Measurements from ENCODE around the gene CSNK1D.

CSNK1D gene

DNA sequence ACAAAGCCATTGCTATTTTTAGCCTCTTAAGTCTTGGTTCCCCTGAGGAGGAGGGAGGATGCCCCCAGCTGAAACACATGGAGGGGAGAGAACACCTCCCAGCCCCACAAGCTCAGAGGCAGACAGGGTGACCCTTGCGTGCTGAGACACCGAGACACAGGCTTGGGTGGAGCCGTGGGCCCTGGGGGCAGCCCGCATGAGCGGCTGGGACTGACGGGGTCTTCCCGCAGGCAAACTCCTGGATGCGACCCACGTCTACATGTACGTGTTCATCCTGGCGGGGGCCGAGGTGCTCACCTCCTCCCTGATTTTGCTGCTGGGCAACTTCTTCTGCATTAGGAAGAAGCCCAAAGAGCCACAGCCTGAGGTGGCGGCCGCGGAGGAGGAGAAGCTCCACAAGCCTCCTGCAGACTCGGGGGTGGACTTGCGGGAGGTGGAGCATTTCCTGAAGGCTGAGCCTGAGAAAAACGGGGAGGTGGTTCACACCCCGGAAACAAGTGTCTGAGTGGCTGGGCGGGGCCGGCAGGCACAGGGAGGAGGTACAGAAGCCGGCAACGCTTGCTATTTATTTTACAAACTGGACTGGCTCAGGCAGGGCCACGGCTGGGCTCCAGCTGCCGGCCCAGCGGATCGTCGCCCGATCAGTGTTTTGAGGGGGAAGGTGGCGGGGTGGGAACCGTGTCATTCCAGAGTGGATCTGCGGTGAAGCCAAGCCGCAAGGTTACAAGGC, 34.9 kb downstream of the CSNK1D start (continued):
- TF ChIP-seq, protein P1, sequence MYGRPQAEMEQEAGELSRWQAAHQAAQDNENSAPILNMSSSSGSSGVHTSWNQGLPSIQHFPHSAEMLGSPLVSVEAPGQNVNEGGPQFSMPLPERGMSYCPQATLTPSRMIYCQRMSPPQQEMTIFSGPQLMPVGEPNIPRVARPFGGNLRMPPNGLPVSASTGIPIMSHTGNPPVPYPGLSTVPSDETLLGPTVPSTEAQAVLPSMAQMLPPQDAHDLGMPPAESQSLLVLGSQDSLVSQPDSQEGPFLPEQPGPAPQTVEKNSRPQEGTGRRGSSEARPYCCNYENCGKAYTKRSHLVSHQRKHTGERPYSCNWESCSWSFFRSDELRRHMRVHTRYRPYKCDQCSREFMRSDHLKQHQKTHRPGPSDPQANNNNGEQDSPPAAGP (tag by site-specific recombination; IDR thresholded peaks at IDR 0.05) = no peak; the same call in 1 of the 2 replicates
- TF ChIP-seq, protein P2, sequence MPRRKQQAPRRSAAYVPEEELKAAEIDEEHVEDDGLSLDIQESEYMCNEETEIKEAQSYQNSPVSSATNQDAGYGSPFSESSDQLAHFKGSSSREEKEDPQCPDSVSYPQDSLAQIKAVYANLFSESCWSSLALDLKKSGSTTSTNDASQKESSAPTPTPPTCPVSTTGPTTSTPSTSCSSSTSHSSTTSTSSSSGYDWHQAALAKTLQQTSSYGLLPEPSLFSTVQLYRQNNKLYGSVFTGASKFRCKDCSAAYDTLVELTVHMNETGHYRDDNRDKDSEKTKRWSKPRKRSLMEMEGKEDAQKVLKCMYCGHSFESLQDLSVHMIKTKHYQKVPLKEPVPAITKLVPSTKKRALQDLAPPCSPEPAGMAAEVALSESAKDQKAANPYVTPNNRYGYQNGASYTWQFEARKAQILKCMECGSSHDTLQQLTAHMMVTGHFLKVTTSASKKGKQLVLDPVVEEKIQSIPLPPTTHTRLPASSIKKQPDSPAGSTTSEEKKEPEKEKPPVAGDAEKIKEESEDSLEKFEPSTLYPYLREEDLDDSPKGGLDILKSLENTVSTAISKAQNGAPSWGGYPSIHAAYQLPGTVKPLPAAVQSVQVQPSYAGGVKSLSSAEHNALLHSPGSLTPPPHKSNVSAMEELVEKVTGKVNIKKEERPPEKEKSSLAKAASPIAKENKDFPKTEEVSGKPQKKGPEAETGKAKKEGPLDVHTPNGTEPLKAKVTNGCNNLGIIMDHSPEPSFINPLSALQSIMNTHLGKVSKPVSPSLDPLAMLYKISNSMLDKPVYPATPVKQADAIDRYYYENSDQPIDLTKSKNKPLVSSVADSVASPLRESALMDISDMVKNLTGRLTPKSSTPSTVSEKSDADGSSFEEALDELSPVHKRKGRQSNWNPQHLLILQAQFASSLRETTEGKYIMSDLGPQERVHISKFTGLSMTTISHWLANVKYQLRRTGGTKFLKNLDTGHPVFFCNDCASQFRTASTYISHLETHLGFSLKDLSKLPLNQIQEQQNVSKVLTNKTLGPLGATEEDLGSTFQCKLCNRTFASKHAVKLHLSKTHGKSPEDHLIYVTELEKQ (tag by site-specific recombination; IDR thresholded peaks at IDR 0.05; ENCODE audit: borderline replicate concordance) = no peak
- TF ChIP-seq ZNF555 (tag by site-specific recombination; conservative IDR thresholded peaks at IDR 0.05) (no peak), ZNF677 (tag by site-specific recombination; IDR thresholded peaks at IDR 0.05) (no peak), ZNF610 (tag by site-specific recombination; IDR thresholded peaks at IDR 0.05; ENCODE audit: borderline replicate concordance) (no peak), ZNF214 (tag by site-specific recombination; IDR thresholded peaks at IDR 0.05; ENCODE audit: borderline replicate concordance) (no peak), ZNF645 (tag by site-specific recombination; IDR thresholded peaks at IDR 0.05) (no peak), FEZF1 (tag by site-specific recombination; IDR thresholded peaks at IDR 0.05) (no peak), ZNF433 (tag by site-specific recombination; IDR thresholded peaks at IDR 0.05; ENCODE audit: low read depth) (no peak), PRDM1 (tag by site-specific recombination; IDR thresholded peaks at IDR 0.05) (no peak), ZNF843 (tag by site-specific recombination; IDR thresholded peaks at IDR 0.05) (no peak), ZNF280C (tag by site-specific recombination; IDR thresholded peaks at IDR 0.05) (no peak), ZBTB6 (tag by site-specific recombination; IDR thresholded peaks at IDR 0.05) (no peak), ZNF654 (tag by site-specific recombination; IDR thresholded peaks at IDR 0.05; ENCODE audit: low read depth) (no peak), PRDM4 (tag by site-specific recombination; IDR thresholded peaks at IDR 0.05) (no peak), ZBTB21 (tag by site-specific recombination; IDR thresholded peaks at IDR 0.05) (no peak), ZNF623 (tag by site-specific recombination; IDR thresholded peaks at IDR 0.05) (no peak), TRIM28 (IDR thresholded peaks at IDR 0.05; ENCODE audit: borderline replicate concordance, low read length) (no peak), ZNF114 (tag by site-specific recombination; IDR thresholded peaks at IDR 0.05) (no peak), ZNF514 (tag by site-specific recombination; IDR thresholded peaks at IDR 0.05) (no peak), EGR2 (tag by site-specific recombination; IDR thresholded peaks at IDR 0.05; ENCODE audit: low read depth) (peak; percentile 93)
- TF ChIP-seq, protein P3, sequence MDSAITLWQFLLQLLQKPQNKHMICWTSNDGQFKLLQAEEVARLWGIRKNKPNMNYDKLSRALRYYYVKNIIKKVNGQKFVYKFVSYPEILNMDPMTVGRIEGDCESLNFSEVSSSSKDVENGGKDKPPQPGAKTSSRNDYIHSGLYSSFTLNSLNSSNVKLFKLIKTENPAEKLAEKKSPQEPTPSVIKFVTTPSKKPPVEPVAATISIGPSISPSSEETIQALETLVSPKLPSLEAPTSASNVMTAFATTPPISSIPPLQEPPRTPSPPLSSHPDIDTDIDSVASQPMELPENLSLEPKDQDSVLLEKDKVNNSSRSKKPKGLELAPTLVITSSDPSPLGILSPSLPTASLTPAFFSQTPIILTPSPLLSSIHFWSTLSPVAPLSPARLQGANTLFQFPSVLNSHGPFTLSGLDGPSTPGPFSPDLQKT (IDR thresholded peaks at IDR 0.05; ENCODE audit: borderline replicate concordance, low read depth, low read length) = no peak
- TF ChIP-seq, protein P4, sequence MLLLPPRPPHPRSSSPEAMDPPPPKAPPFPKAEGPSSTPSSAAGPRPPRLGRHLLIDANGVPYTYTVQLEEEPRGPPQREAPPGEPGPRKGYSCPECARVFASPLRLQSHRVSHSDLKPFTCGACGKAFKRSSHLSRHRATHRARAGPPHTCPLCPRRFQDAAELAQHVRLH (tag by site-specific recombination; IDR thresholded peaks at IDR 0.05) = no peak
- TF ChIP-seq, protein P5, sequence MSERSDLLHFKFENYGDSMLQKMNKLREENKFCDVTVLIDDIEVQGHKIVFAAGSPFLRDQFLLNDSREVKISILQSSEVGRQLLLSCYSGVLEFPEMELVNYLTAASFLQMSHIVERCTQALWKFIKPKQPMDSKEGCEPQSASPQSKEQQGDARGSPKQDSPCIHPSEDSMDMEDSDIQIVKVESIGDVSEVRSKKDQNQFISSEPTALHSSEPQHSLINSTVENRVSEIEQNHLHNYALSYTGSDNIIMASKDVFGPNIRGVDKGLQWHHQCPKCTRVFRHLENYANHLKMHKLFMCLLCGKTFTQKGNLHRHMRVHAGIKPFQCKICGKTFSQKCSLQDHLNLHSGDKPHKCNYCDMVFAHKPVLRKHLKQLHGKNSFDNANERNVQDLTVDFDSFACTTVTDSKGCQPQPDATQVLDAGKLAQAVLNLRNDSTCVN (tag by site-specific recombination; optimal IDR thresholded peaks at IDR 0.05) = no peak
